Fibroblast of lung (primary cell): ENCODE data around the gene ACACB. TPM values are rescaled to one million over a fixed set of nuclear protein-coding genes. Genes with fewer than 3 reads are reported as not detected.

ENCODE experiments used
- DNase-seq, 2 donors: peaks; one replicate each; pipeline versions ENCODE4 v3.0.0 to v3.0.0-alpha.2; 2010; ENCODE audit warnings: low read depth in 2 of 2
- H2AFZ ChIP-seq: 2 replicates; pipeline ENCODE4 v1.5.1; 2012; ENCODE audit warnings: low read length, control low read depth, inconsistent platforms
- H3K27ac ChIP-seq: 2 replicates; pipeline ENCODE4 v1.5.1; 2011; ENCODE audit warnings: low read length, control low read depth; ENCODE audit not compliant: insufficient read depth
- H3K27me3 ChIP-seq: 2 replicates; pipeline ENCODE4 v1.5.1; 2011; ENCODE audit warnings: mild to moderate bottlenecking, low read length; ENCODE audit not compliant: control insufficient read depth, insufficient read depth
- H3K36me3 ChIP-seq: 2 replicates; pipeline ENCODE4 v1.5.1; 2011; ENCODE audit warnings: low read length; ENCODE audit not compliant: control insufficient read depth, insufficient read depth
- H3K4me1 ChIP-seq: 2 replicates; pipeline ENCODE4 v1.5.1; 2011; ENCODE audit warnings: low read length; ENCODE audit not compliant: control insufficient read depth, insufficient read depth; ENCODE audit errors: extremely low read depth
- H3K4me2 ChIP-seq: 2 replicates; pipeline ENCODE4 v1.5.1; 2011; ENCODE audit warnings: low read length, control low read depth; ENCODE audit not compliant: insufficient read depth; ENCODE audit errors: extremely low read depth
- H3K4me3 ChIP-seq, 4 experiments: fragments of 200-600 bp in 1 of 4; sonication (generic) in 1 of 4; replicated peaks in 1 of 4; 2 replicates each; pipeline ENCODE4 v1.5.1; 2011 to 2016; ENCODE audit warnings: low read length in 4 of 4, low read depth in 3 of 4, mild to moderate bottlenecking in 3 of 4, control low read depth in 2 of 4, inconsistent platforms in 1 of 4, mixed read lengths in 1 of 4; ENCODE audit not compliant: insufficient read depth in 1 of 4; ENCODE audit errors: control extremely low read depth in 1 of 4
- H3K79me2 ChIP-seq: 2 replicates; pipeline ENCODE4 v1.5.1; 2012; ENCODE audit warnings: mild to moderate bottlenecking, low read length, inconsistent platforms; ENCODE audit not compliant: control insufficient read depth, insufficient read depth
- H3K9ac ChIP-seq: 2 replicates; pipeline ENCODE4 v1.5.1; 2011; ENCODE audit warnings: mild to moderate bottlenecking, low read length, control low read depth; ENCODE audit not compliant: insufficient read depth
- H3K9me3 ChIP-seq: 2 replicates; pipeline ENCODE4 v1.5.1; 2012; ENCODE audit warnings: low read depth, low read length; ENCODE audit not compliant: control insufficient read depth, insufficient read depth
- H4K20me1 ChIP-seq: 2 replicates; pipeline ENCODE4 v1.5.1; 2011; ENCODE audit warnings: low read length; ENCODE audit not compliant: control insufficient read depth, insufficient read depth; ENCODE audit errors: extremely low read depth
- EZH2 ChIP-seq: IDR thresholded peaks from 2 replicates; pipeline ENCODE4 v1.5.1; 2012; ENCODE audit warnings: low read length, control low read depth, mild to moderate bottlenecking; ENCODE audit errors: missing control alignments
- polyA plus RNA-seq, 2 donors: library from polyadenylated mRNA; depleted of rRNA in 1 of 2; stranded (reverse) in 1 of 2; unstranded in 1 of 2; fragments of >200 nt; gene quantifications; 2 replicates each; pipeline ENCODE4 v1.2.1, GENCODE V29; 2011 to 2012; ENCODE audit warnings: missing spikeins in 1 of 2
- total RNA-seq: library from RNA; depleted of rRNA; stranded (reverse); fragments of >200 nt; gene quantifications from 2 replicates; pipeline ENCODE4 v1.2.1, GENCODE V29; 2014
- TF ChIP-seq, protein P1 (sequence below), 2 donors: IDR thresholded peaks in 1 of 2; conservative IDR thresholded peaks in 1 of 2; 1 replicate in 1 of 2; 2 replicates in 1 of 2; pipeline ENCODE4 v1.5.1; 2011 to 2012; ENCODE audit warnings: low read length in 2 of 2, control low read depth in 1 of 2, inconsistent platforms in 1 of 2, low read depth in 1 of 2, mild to moderate bottlenecking in 1 of 2

Gene ACACB
- total and polyA plus RNA-seq, 2 donors (not counting 1 experiment from before 2014, with no cell fraction given), result 1.5 to 9.1 TPM

DNA sequence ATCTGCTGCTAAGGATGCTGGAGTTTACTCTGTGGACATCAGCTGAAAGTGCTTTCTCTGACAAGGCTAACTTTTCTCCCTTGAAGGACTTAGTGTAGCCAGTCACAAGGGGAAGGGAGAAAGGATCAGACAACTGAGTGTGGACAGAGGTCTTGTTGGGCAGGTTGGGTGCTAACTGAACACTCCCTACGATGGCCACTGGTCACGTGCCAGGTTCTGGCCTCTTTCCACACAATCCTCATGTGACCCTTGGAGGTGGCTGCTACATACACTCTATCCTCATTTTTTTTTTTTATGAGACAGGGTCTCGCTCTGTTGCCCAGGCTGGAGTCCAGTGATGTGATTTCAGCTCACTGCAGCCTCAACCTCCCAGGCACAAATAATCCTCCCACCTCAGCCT lies 153.0 kb downstream of the ACACB start:
- Histone ChIP-seq H3K79me2 (no peaks in the 10 kb centered on the region), H3K9ac (no peak overlapping the region), H3K27me3 (no peaks in the 10 kb centered on the region), H3K4me1 (no peaks in the 10 kb centered on the region), H3K36me3 (no peaks in the 10 kb centered on the region), H4K20me1 (no peaks in the 10 kb centered on the region), H3K4me3 (no peak overlapping the region), H3K4me2 (no peak overlapping the region), H3K27ac (no peak overlapping the region), H2AFZ (no peak overlapping the region), H3K9me3 (no peaks in the 10 kb centered on the region)
- TF ChIP-seq EZH2, result no peak
- TF ChIP-seq, protein P1, sequence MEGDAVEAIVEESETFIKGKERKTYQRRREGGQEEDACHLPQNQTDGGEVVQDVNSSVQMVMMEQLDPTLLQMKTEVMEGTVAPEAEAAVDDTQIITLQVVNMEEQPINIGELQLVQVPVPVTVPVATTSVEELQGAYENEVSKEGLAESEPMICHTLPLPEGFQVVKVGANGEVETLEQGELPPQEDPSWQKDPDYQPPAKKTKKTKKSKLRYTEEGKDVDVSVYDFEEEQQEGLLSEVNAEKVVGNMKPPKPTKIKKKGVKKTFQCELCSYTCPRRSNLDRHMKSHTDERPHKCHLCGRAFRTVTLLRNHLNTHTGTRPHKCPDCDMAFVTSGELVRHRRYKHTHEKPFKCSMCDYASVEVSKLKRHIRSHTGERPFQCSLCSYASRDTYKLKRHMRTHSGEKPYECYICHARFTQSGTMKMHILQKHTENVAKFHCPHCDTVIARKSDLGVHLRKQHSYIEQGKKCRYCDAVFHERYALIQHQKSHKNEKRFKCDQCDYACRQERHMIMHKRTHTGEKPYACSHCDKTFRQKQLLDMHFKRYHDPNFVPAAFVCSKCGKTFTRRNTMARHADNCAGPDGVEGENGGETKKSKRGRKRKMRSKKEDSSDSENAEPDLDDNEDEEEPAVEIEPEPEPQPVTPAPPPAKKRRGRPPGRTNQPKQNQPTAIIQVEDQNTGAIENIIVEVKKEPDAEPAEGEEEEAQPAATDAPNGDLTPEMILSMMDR (conservative IDR thresholded peaks at IDR 0.05 in 1 of 2, IDR thresholded peaks at IDR 0.05 in 1 of 2; ENCODE audit: low read depth in 1 of 2, low read length in 2 of 2), result no peak
- no peak for DNase-seq

DNA sequence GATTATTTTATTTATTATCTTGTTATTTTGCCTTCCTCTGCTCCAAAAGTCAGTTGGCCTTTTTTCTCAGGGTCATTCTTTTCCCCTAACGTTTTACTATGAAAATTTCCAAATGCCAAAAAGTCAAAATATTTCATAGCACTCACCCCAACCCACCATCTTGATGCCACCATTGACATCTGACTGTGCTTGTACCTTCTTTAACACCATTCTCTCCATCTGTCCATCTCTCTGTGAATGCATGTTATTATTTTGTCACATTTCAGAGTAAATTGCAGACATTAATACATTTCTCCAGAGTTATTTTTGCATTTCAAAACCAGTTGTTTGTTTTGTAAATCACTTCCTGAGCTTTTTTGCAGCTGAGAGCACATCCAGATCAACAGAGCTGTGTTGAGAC lies 154.1 kb downstream of the ACACB start:
- H3K4me3 ChIP-seq, result no peak overlapping the region
- no peak overlapping the region for H3K9ac ChIP-seq
- H3K27me3 ChIP-seq, result no peaks in the 10 kb centered on the region
- no peaks in the 10 kb centered on the region for H3K79me2 ChIP-seq
- no peak overlapping the region for H3K4me2 ChIP-seq
- H3K4me1 ChIP-seq, result no peaks in the 10 kb centered on the region
- H3K27ac ChIP-seq, result no peak overlapping the region
- H2AFZ ChIP-seq, result no peak overlapping the region
- no peaks in the 10 kb centered on the region for H3K36me3 ChIP-seq
- TF ChIP-seq EZH2, result no peak
- TF ChIP-seq, protein P1 (conservative IDR thresholded peaks at IDR 0.05 in 1 of 2, IDR thresholded peaks at IDR 0.05 in 1 of 2; ENCODE audit: low read depth in 1 of 2, low read length in 2 of 2), result no peak
- no peaks in the 10 kb centered on the region for H3K9me3 ChIP-seq
- no peaks in the 10 kb centered on the region for H4K20me1 ChIP-seq
- DNase-seq, result no peak

DNA sequence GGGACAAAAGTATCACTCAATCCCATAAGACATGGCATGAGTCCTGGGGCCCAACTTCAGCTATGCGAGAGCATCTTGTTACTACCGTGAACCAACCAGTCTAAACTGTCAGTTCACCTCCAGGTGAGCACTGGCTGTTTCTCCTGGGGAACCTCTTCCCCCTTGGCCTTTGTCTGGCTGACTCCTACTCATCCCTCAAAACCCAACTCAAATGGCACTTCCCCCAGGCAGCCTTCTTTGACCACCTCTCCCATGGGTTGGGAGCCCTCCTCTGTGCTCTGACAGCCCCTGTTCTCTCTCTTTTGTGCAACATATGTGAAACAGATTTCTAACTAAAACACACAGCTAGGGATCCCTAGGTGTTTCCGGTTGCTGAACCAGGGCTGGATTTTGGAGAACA lies 155.0 kb downstream of the ACACB start:
- Histone ChIP-seq H3K36me3 (no peaks in the 10 kb centered on the region), H4K20me1 (no peaks in the 10 kb centered on the region), H3K79me2 (no peaks in the 10 kb centered on the region), H3K9ac (no peak overlapping the region), H3K27me3 (no peaks in the 10 kb centered on the region), H2AFZ (no peak overlapping the region), H3K4me2 (no peak overlapping the region), H3K27ac (no peak overlapping the region), H3K4me3 (no peak overlapping the region), H3K4me1 (no peaks in the 10 kb centered on the region), H3K9me3 (no peaks in the 10 kb centered on the region)
- DNase-seq, result no peak
- TF ChIP-seq, protein P1 (conservative IDR thresholded peaks at IDR 0.05 in 1 of 2, IDR thresholded peaks at IDR 0.05 in 1 of 2; ENCODE audit: low read depth in 1 of 2, low read length in 2 of 2), result no peak
